OCI-LY7 (cell line): ENCODE results near the gene ADAMTSL4. TPM values are rescaled to one million over a fixed set of nuclear protein-coding genes. Genes with fewer than 3 reads are reported as not detected.

Experiments
- BruUV-seq: library from RNA; stranded (reverse); fragments of 400-500 nt; replicated peaks from 2 replicates; lab custom pipeline; 2021; lab: Mats Ljungman, UMichigan
- CTCF ChIA-PET: fragments of 300-600 bp; sonication (Branson Sonifier 250); formaldehyde crosslinking; loops from one replicate; lab custom pipeline; 2022; ENCODE audit warnings: antibody characterized with exemption; ENCODE audit not compliant: unreplicated experiment; lab: Charles Lee
- POLR2A ChIA-PET: fragments of 300-600 bp; sonication (Branson Sonifier 250); formaldehyde crosslinking; loops from one replicate; lab custom pipeline; 2022; ENCODE audit warnings: antibody characterized with exemption; lab: Charles Lee
- DNase-seq: peaks from one replicate; pipeline ENCODE4 v3.0.0-alpha.2; 2015; ENCODE audit warnings: low spot score
- H2AFZ ChIP-seq: fragments of 200-600 bp; sonication (generic), shearing (Covaris generic); 2 replicates; pipeline ENCODE4 v1.6.1; 2014; ENCODE audit warnings: mild to moderate bottlenecking, antibody characterized with exemption, low read length, moderate library complexity
- H3K27ac ChIP-seq: fragments of 200-600 bp; sonication (generic); 2 replicates; pipeline ENCODE4 v1.5.1; 2014; ENCODE audit warnings: mixed run types, low read depth, mild to moderate bottlenecking, moderate library complexity, low read length, inconsistent platforms; ENCODE audit not compliant: poor library complexity, severe bottlenecking
- H3K36me3 ChIP-seq: fragments of 200-600 bp; sonication (generic); 2 replicates; pipeline ENCODE4 v1.6.1; 2014; ENCODE audit warnings: mild to moderate bottlenecking, antibody characterized with exemption, low read length, moderate library complexity, mixed read lengths; ENCODE audit not compliant: insufficient read depth
- H3K4me1 ChIP-seq: fragments of 200-600 bp; sonication (generic); 2 replicates; pipeline ENCODE4 v1.5.1; 2014; ENCODE audit warnings: mild to moderate bottlenecking, low read length; ENCODE audit not compliant: insufficient read depth, poor library complexity, severe bottlenecking
- H3K4me2 ChIP-seq: fragments of 200-600 bp; sonication (generic); 2 replicates; pipeline ENCODE4 v1.6.1; 2014; ENCODE audit warnings: mild to moderate bottlenecking, low read length
- H3K4me3 ChIP-seq: fragments of 200-600 bp; sonication (generic); 2 replicates; pipeline ENCODE4 v1.5.1; 2014; ENCODE audit warnings: mild to moderate bottlenecking, low read depth, low read length; ENCODE audit not compliant: poor library complexity, severe bottlenecking
- H3K79me2 ChIP-seq: fragments of 200-600 bp; sonication (generic); 2 replicates; pipeline ENCODE4 v1.6.1; 2016; ENCODE audit warnings: low read depth, mild to moderate bottlenecking, low read length, moderate library complexity, mixed read lengths; ENCODE audit not compliant: insufficient read depth
- H3K9me2 ChIP-seq: fragments of 200-600 bp; sonication (generic); 2 replicates; pipeline ENCODE4 v1.6.1; 2016; ENCODE audit warnings: mild to moderate bottlenecking, low read length, mixed read lengths; ENCODE audit not compliant: insufficient read depth
- H3K9me3 ChIP-seq: fragments of 200-600 bp; sonication (generic); 2 replicates; pipeline ENCODE4 v1.6.1; 2014; ENCODE audit warnings: mild to moderate bottlenecking, mixed run types, low read length, mixed read lengths
- H4K20me1 ChIP-seq: fragments of 200-600 bp; sonication (generic); 2 replicates; pipeline ENCODE4 v1.6.1; 2014; ENCODE audit warnings: mild to moderate bottlenecking, antibody characterized with exemption, low read length, moderate library complexity, mixed read lengths; ENCODE audit not compliant: insufficient read depth
- CTCF ChIP-seq: fragments of 200-600 bp; sonication (generic); conservative IDR thresholded peaks from 2 replicates; pipeline ENCODE4 v1.5.1; 2014; ENCODE audit warnings: mild to moderate bottlenecking, antibody characterized with exemption, low read length, moderate library complexity, mixed read lengths
- EZH2phosphoT487 ChIP-seq: fragments of 200-600 bp; sonication (generic); IDR thresholded peaks from 2 replicates; pipeline ENCODE4 v1.6.1; 2018; ENCODE audit warnings: low read depth, borderline replicate concordance, mild to moderate bottlenecking, mixed run types, antibody characterized with exemption, low read length, moderate library complexity, mixed read lengths
- intact Hi-C: fragments of 100-400 bp; cut with micrococcal nuclease; formaldehyde crosslinking; loops from one replicate; pipeline ENCODE4 v1.10.0; 2022; ENCODE audit not compliant: unreplicated experiment
- total RNA-seq, 2 experiments: library from RNA; depleted of rRNA in 1 of 2; stranded (reverse); fragments of >200 nt in 1 of 2; shearing (Covaris generic) in 1 of 2; gene quantifications; 2 replicates each; pipeline ENCODE4 v1.2.3, GENCODE V29; 2014 to 2022

The ADAMTSL4 gene
- total RNA-seq, 2 experiments from 2014 or later: not detected

GRCh38 chr1:150575072-150575489, 25.9 kb downstream of the ADAMTSL4 start:
- no peak overlapping the region for H2AFZ ChIP-seq
- ChIA-PET POLR2A (interaction anchor here (13.8 kb wide), 1 partner anchor 11 kb away, joined by 260 read pairs; no protein-coding TSS in a partner anchor), CTCF (interaction anchor here (1.3 to 1.9 kb wide), 2 partner anchors 12 to 14 kb away, joined by 3 to 7 read pairs; no protein-coding TSS in a partner anchor)
- DNase-seq: no peak
- H3K4me3 ChIP-seq: peak overlapping the region; percentile 99
- peaks cover 94% of the 10 kb centered on the region for H3K79me2 ChIP-seq
- peak overlapping the region; percentile 99 for H3K4me2 ChIP-seq
- H3K36me3 ChIP-seq: peaks cover 92% of the 10 kb centered on the region
- TF ChIP-seq EZH2phosphoT487 (no peak), CTCF (no peak)
- intact Hi-C loops: no loop called here
- BruUV-seq: no TSS peak
- H3K4me1 ChIP-seq: peaks cover 62% of the 10 kb centered on the region
- H3K27ac ChIP-seq: peak overlapping the region; percentile 85
- peaks cover 50% of the 10 kb centered on the region for H4K20me1 ChIP-seq
- no peaks in the 10 kb centered on the region for H3K9me3 ChIP-seq
- H3K9me2 ChIP-seq: no peaks in the 10 kb centered on the region

- Histone ChIP-seq H3K4me2 (peak overlapping the region; percentile 99), H3K79me2 (peaks cover 92% of the 10 kb centered on the region), H2AFZ (no peak overlapping the region), H3K9me3 (no peaks in the 10 kb centered on the region), H3K9me2 (no peaks in the 10 kb centered on the region), H4K20me1 (peaks cover 50% of the 10 kb centered on the region), H3K27ac (peak overlapping the region; percentile 85), H3K4me1 (peaks cover 61% of the 10 kb centered on the region), H3K36me3 (peaks cover 86% of the 10 kb centered on the region), H3K4me3 (peak overlapping the region; percentile 99)
- CTCF ChIA-PET: interaction anchor here (1.3 to 1.9 kb wide), 3 partner anchors 12 to 15 kb away, joined by 3 to 7 read pairs (median 7); no protein-coding TSS in a partner anchor
- no peak for DNase-seq
- POLR2A ChIA-PET: interaction anchor here (13.8 kb wide), 1 partner anchor 12 kb away, joined by 260 read pairs; no protein-coding TSS in a partner anchor
- intact Hi-C loops: no loop called here
- BruUV-seq: no TSS peak
- TF ChIP-seq EZH2phosphoT487 (no peak), CTCF (no peak)
These were observed 26.5 kb downstream of the ADAMTSL4 start for GRCh38 chr1:150575518-150576366.
